AG10803 (cell line): ENCODE data around the gene VGLL4.

Experiments
- DNase-seq: peaks from one replicate; pipeline ENCODE4 v3.0.0; 2010; ENCODE audit warnings: low read depth
- H3K4me3 ChIP-seq: 2 replicates; pipeline ENCODE4 v1.5.1; 2011; ENCODE audit warnings: mild to moderate bottlenecking, low read length, control low read depth
- TF ChIP-seq, protein P1 (sequence below): conservative IDR thresholded peaks from 2 replicates; pipeline ENCODE4 v1.5.1; 2011; ENCODE audit warnings: mild to moderate bottlenecking, low read length, control low read depth, inconsistent platforms

VGLL4 gene

DNA sequence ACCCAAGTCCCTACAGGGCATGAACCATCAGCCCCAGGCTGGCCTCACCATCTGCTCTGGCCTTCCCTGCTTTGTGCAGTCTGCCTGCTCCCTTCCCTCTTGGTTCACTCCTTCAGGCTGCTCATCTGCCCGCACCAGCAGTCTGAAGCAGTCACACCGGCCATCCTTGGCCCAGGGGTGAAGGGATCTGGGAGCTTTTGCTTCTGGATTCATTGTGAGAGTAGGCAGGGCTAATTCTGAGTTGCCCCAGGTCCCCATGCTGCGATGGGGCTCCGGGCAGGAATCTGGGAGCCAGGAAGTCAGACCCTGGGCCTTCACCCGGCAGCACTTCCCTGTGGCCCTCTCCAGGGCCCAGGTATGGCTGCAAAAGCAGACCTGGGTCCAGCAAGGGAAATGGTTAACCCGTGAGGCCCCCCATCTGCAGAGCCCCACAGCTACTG, 99.7 kb downstream of the VGLL4 start:
- TF ChIP-seq, protein P1, sequence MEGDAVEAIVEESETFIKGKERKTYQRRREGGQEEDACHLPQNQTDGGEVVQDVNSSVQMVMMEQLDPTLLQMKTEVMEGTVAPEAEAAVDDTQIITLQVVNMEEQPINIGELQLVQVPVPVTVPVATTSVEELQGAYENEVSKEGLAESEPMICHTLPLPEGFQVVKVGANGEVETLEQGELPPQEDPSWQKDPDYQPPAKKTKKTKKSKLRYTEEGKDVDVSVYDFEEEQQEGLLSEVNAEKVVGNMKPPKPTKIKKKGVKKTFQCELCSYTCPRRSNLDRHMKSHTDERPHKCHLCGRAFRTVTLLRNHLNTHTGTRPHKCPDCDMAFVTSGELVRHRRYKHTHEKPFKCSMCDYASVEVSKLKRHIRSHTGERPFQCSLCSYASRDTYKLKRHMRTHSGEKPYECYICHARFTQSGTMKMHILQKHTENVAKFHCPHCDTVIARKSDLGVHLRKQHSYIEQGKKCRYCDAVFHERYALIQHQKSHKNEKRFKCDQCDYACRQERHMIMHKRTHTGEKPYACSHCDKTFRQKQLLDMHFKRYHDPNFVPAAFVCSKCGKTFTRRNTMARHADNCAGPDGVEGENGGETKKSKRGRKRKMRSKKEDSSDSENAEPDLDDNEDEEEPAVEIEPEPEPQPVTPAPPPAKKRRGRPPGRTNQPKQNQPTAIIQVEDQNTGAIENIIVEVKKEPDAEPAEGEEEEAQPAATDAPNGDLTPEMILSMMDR: no peak
- DNase-seq: no peak
- no peak overlapping the region for H3K4me3 ChIP-seq

DNA sequence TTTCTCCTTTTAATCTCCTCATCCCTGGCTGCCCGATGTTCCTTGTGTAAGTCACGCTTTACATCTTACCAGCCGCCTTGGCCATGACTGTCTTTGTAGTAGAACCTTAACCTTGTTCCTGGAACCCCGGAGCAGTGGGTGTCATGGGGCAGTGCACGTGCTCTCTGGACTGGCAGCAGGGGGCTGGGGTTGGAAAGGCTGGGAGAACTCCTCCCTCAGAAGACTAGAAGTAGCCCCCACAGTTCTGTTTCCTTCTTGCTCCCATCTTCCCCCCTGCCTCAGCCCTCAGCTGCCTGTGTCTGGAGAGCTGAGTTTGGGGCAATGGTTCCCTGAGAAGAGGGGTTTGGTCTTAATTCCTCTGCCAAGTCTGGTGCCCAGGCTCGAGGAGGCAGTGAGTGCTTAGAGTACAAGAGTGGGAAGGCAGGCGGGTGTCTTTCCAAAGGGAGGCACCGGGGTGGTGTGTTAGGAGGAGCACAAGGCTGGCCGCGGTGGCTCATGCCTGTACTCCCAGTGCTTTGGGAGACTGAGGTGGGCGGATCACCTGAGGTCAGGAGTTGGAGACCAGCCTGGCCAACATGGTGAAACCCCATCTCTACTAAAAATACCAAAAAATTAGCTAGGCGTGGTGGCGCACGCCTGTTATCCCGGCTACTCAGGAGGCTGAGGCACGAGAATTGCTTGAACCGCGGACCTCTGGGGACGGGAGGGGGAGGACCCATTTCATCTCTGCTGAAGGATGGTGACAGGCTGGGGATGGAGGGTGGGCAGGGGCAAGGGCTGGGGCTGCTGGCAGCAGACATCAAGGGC, 100.4 kb downstream of the VGLL4 start:
- TF ChIP-seq, protein P1: no peak
- DNase-seq: no peak
- no peak overlapping the region for H3K4me3 ChIP-seq

DNA sequence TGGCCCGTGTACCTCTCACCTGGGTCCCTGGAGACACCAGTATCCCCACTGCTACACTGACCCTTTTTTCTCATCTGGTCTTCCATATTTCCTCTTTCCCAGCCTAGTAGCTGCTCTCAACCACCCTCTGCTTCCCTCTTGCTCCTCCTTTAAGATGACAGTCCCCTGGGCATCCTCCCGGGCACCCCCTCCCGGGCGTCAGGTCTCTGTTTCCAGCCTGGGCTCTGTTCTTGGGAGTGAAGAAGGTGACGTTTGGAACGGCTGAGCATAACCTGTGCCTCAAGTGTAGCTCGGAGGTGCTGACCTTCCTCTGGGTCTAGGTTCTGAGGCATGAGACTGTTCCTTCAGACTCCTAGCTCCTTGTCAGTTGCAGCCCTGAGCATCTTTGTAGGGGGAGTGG, 101.2 kb downstream of the VGLL4 start:
- TF ChIP-seq, protein P1: no peak
- H3K4me3 ChIP-seq: no peak overlapping the region
- DNase-seq: no peak

DNA sequence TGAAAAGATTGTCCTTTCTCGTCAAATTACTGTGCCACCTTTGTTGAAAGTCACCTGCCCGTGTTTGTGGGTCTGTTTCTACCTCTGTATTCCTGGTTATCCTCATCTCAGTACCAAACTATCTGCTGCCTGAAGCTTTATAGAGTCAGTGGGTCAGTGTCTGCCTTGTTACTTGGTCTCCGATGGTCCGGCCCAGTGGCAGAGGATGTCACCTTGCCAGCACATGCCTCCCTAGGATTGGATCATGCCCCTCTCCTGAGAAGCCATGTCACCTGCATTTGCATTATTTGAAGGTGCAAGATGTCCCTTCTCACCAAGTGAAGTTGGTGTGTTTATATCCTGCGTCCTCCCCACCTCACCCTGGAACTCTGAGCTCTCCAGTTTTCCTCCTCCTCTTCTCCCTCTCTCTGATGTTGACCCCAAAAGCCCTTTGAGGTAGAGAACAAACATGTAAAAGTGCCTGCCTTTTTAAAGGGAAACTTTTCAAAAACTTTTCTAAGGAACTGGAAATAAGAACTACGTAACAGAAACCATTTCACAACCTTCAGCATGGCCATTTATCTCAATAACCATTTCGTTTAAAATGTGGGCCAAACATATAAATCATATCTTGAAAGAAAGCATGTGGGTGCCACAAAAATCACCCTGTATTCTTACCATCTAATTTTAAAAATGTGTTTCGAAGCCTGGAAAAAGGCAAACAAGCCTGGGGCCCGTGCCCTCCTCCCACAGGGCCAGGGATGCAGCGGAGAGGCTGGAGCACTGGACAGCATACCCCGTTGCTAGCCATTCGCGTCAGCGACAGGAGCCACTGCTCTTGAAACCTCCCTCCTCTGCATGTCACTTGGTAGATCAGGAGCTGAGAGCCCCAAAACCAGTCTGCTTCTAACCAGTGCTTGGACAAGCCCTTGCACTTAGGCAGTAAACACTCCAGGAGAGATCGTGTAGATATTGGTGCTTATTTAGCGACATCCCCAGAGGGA, 102.1 kb downstream of the VGLL4 start:
- DNase-seq: no peak
- TF ChIP-seq, protein P1: no peak

DNA sequence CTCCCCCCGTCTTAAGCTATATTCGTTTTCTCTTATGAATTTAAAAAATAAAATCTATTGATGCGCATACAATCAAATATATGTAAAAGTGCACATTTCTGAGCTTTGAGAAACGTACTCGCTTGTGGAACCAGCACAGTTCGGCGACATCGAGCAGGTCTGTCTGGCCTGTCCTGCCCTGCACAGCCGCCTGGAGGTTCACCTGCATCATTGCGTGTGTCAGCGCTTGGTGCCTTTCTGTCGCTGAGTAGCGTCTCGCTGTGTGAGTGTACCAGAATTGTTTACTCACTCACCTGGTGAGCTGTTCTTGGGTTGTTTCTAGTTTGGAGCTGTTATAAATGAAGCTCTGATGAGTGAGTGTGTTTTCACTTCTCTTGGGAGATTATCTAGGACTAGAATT, 104.0 kb downstream of the VGLL4 start:
- DNase-seq: no peak
- H3K4me3 ChIP-seq: no peak overlapping the region
- TF ChIP-seq, protein P1: no peak

More for the DNA sequence above, 102.1 kb downstream of the VGLL4 start:
- H3K4me3 ChIP-seq: no peak overlapping the region

DNA sequence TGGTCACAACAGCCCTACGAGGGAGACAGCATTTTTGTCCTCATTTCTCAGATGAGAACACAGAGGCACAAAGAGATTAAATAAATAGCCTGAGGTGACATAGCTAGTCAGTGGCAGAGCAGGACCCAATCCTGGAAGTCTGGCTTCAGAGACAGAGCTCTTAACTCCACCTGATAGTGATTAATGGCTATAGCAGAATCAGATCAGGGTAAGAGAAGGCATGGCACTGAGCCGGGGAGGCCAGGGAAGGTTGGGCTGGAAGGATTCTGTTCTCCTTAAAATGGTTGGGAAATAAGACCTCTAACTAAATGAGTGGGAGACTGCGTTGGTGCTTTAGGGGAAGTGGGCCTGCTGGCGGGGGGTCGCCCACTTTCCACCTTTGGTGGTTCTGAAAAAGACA, 104.5 kb downstream of the VGLL4 start:
- no peak overlapping the region for H3K4me3 ChIP-seq
- no peak for DNase-seq
- TF ChIP-seq, protein P1: no peak
